MM.1S (cell line): Measurements from ENCODE around the gene SOX13.

ENCODE experiments used
- DNase-seq: peaks from one replicate; pipeline ENCODE4 v3.0.0-alpha.2; 2015
- H2AFZ ChIP-seq: fragments of 300-600 bp; sonication (generic); 2 replicates; pipeline ENCODE4 v1.6.0; 2016; ENCODE audit warnings: antibody characterized with exemption, low read length
- H3F3A ChIP-seq: fragments of 300-600 bp; sonication (generic); 2 replicates; pipeline ENCODE4 v1.6.1; 2016; ENCODE audit warnings: mild to moderate bottlenecking, antibody characterized with exemption, low read length, moderate library complexity, mixed read lengths; ENCODE audit not compliant: insufficient read depth
- H3K27ac ChIP-seq: fragments of 300-600 bp; sonication (generic); 2 replicates; pipeline ENCODE4 v1.5.1; 2016; ENCODE audit warnings: mild to moderate bottlenecking, low read length
- H3K27me3 ChIP-seq: fragments of 300-600 bp; sonication (generic); replicated peaks from 2 replicates; pipeline ENCODE4 v1.6.0; 2016; ENCODE audit warnings: low read length; ENCODE audit not compliant: insufficient read depth
- H3K36me3 ChIP-seq: fragments of 300-600 bp; sonication (generic); replicated peaks from 2 replicates; pipeline ENCODE4 v1.6.1; 2016; ENCODE audit warnings: mild to moderate bottlenecking, low read length, mixed read lengths; ENCODE audit not compliant: insufficient read depth
- H3K4me1 ChIP-seq: fragments of 300-600 bp; sonication (generic); 2 replicates; pipeline ENCODE4 v1.6.1; 2016; ENCODE audit warnings: low read length, mixed read lengths
- H3K4me2 ChIP-seq: fragments of 300-600 bp; sonication (generic); 2 replicates; pipeline ENCODE4 v1.6.0; 2016; ENCODE audit warnings: low read depth, low read length
- H3K4me3 ChIP-seq: fragments of 300-600 bp; sonication (generic); 2 replicates; pipeline ENCODE4 v1.5.1; 2016; ENCODE audit warnings: low read length, mixed read lengths
- H3K79me2 ChIP-seq: fragments of 300-600 bp; sonication (generic); 2 replicates; pipeline ENCODE4 v1.6.1; 2016; ENCODE audit warnings: mixed run types, low read length, mixed read lengths
- H3K9ac ChIP-seq: fragments of 300-600 bp; sonication (generic); 2 replicates; pipeline ENCODE4 v1.6.1; 2016; ENCODE audit warnings: low read length, mixed read lengths
- H3K9me2 ChIP-seq: fragments of 300-600 bp; sonication (generic); replicated peaks from 2 replicates; pipeline ENCODE4 v1.6.1; 2016; ENCODE audit warnings: mild to moderate bottlenecking, low read length, mixed read lengths; ENCODE audit not compliant: insufficient read depth
- H3K9me3 ChIP-seq: fragments of 300-600 bp; sonication (generic); replicated peaks from 2 replicates; pipeline ENCODE4 v1.6.1; 2016; ENCODE audit warnings: mild to moderate bottlenecking, low read length, mixed read lengths; ENCODE audit not compliant: insufficient read depth
- H4K20me1 ChIP-seq: fragments of 300-600 bp; sonication (generic); 2 replicates; pipeline ENCODE4 v1.6.1; 2016; ENCODE audit warnings: mild to moderate bottlenecking, low read length, moderate library complexity, mixed read lengths; ENCODE audit not compliant: insufficient read depth
- EZH2 ChIP-seq: fragments of 300-600 bp; sonication (generic); optimal IDR thresholded peaks from 2 replicates; pipeline ENCODE3; 2017; ENCODE audit warnings: low read depth, mild to moderate bottlenecking, antibody characterized with exemption, low read length, mixed read lengths
- EZH2phosphoT487 ChIP-seq: fragments of 300-600 bp; sonication (generic); IDR thresholded peaks from 2 replicates; pipeline ENCODE4 v1.6.1; 2018; ENCODE audit warnings: antibody characterized with exemption, low read length
- TF ChIP-seq, protein P1 (sequence below): fragments of 300-600 bp; sonication (generic); IDR thresholded peaks from 2 replicates; pipeline ENCODE4 v1.5.1; 2016; ENCODE audit warnings: antibody characterized with exemption, low read length, mixed read lengths

SOX13 gene

DNA sequence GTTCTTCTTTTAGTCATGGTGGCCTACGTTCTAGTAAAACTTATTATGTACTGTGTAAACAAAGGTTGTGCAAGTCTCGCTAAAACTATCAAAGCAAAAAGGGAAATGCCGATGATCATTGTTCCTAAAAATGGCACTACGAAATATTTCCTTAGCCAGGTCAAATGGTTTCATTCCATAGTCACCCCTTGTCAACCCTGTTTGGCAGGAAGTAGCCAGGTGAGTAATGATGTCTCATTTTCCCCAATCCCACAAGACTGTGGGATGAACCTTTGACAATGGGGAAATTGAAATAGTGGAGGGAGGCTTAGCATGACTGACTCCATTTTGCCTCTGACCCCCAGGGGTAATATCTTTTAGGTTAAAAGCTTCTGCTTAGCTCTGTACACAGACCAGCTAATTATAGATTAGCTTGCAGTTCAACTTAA lies 98.8 kb downstream of the SOX13 start:
- Histone ChIP-seq H3K4me3 (no peak overlapping the region), H3K36me3 (no peaks in the 10 kb centered on the region), H3K9me2 (no peaks in the 10 kb centered on the region), H3K4me1 (no peaks in the 10 kb centered on the region), H4K20me1 (no peaks in the 10 kb centered on the region), H3K27me3 (peaks cover 11% of the 10 kb centered on the region; the same call in 1 of the 2 replicates), H2AFZ (no peak overlapping the region), H3K9ac (no peak overlapping the region), H3K4me2 (no peak overlapping the region), H3F3A (no peaks in the 10 kb centered on the region), H3K79me2 (no peaks in the 10 kb centered on the region), H3K27ac (no peak overlapping the region), H3K9me3 (no peaks in the 10 kb centered on the region)
- DNase-seq, result no peak
- TF ChIP-seq EZH2phosphoT487, result no peak
- TF ChIP-seq, protein P1, sequence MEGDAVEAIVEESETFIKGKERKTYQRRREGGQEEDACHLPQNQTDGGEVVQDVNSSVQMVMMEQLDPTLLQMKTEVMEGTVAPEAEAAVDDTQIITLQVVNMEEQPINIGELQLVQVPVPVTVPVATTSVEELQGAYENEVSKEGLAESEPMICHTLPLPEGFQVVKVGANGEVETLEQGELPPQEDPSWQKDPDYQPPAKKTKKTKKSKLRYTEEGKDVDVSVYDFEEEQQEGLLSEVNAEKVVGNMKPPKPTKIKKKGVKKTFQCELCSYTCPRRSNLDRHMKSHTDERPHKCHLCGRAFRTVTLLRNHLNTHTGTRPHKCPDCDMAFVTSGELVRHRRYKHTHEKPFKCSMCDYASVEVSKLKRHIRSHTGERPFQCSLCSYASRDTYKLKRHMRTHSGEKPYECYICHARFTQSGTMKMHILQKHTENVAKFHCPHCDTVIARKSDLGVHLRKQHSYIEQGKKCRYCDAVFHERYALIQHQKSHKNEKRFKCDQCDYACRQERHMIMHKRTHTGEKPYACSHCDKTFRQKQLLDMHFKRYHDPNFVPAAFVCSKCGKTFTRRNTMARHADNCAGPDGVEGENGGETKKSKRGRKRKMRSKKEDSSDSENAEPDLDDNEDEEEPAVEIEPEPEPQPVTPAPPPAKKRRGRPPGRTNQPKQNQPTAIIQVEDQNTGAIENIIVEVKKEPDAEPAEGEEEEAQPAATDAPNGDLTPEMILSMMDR, result no peak
- no peak for TF ChIP-seq EZH2

DNA sequence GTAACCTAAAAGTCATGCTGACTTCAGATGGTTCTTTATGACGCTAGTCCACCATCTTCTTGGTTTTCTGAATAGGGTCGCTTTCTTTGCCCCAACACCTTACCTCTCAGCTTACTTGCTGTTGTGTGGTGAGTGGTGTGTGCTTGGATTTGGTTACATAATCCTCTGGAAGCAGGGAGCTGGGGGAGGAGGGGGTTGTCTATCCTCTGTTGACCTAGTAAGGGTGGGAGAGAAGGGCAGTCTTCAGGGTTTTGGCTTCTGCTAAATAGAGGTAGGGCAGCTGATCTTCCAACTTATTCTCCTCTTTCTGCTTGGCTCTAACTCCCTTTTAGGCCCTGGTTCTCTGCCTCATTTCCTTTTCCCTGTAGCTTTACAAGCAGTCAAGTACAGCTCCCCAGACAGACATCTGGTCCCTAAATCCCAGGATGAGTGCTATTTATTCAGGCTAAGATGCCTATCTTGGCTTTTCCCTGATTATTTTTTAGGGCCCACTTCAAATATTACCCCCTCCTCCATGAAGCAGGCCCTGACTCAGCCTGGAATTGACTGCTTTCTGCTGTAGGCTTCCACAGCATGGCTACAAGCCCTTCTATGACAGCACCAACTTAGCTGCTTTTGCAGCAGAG lies 99.6 kb downstream of the SOX13 start:
- no peak overlapping the region for H3K4me2 ChIP-seq
- no peaks in the 10 kb centered on the region for H4K20me1 ChIP-seq
- H3K4me1 ChIP-seq, result no peaks in the 10 kb centered on the region
- no peaks in the 10 kb centered on the region for H3K36me3 ChIP-seq
- H3K79me2 ChIP-seq, result no peaks in the 10 kb centered on the region
- no peak overlapping the region for H2AFZ ChIP-seq
- no peak overlapping the region for H3K27ac ChIP-seq
- no peak overlapping the region for H3K9ac ChIP-seq
- no peaks in the 10 kb centered on the region for H3K9me2 ChIP-seq
- DNase-seq, result no peak
- H3K9me3 ChIP-seq, result no peaks in the 10 kb centered on the region
- no peaks in the 10 kb centered on the region for H3F3A ChIP-seq
- no peak overlapping the region for H3K4me3 ChIP-seq
- no peak for TF ChIP-seq EZH2
- TF ChIP-seq EZH2phosphoT487, result no peak
- TF ChIP-seq, protein P1, result no peak
- peaks cover 6% of the 10 kb centered on the region; the same call in 1 of the 2 replicates for H3K27me3 ChIP-seq

DNA sequence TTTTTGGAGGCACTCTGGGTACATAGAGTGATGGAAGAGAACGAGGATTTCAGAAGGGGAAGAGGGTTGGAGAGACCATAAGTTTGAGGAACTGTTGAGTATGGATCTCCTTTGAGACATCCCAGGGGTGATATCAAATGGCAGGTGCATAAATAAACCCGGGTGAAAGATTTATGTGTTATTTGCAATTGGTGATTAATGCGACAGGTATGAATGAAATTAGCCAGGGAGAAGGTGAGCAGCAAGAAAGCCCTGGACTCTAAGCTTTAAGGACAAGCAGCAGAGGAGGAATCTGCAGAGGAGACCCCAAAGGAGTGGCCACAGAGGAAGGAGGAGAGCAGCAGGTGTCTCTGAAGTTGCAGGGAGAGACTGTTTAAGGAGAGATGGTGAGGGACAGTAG lies 102.0 kb downstream of the SOX13 start:
- no peaks in the 10 kb centered on the region for H3K4me1 ChIP-seq
- H3K27me3 ChIP-seq, result peaks cover 8% of the 10 kb centered on the region; the same call in 1 of the 2 replicates
- no peaks in the 10 kb centered on the region for H3K79me2 ChIP-seq
- H3K9ac ChIP-seq, result no peak overlapping the region
- no peak overlapping the region for H3K4me3 ChIP-seq
- H3K9me2 ChIP-seq, result no peaks in the 10 kb centered on the region
- no peaks in the 10 kb centered on the region for H3F3A ChIP-seq
- no peak overlapping the region for H2AFZ ChIP-seq
- H3K36me3 ChIP-seq, result no peaks in the 10 kb centered on the region
- no peak for TF ChIP-seq EZH2phosphoT487
- TF ChIP-seq EZH2, result no peak
- TF ChIP-seq, protein P1, result no peak
- H3K27ac ChIP-seq, result no peak overlapping the region
- DNase-seq, result no peak
- no peak overlapping the region for H3K4me2 ChIP-seq
- no peaks in the 10 kb centered on the region for H3K9me3 ChIP-seq
- H4K20me1 ChIP-seq, result no peaks in the 10 kb centered on the region
